LHCN-M2 (cell line): ENCODE data around the gene CREG2. TPM values are rescaled to one million over a fixed set of nuclear protein-coding genes. Genes with fewer than 3 reads are reported as not detected.
A peak's percentile ranks its signal among the peaks of the same experiment; 100 is the strongest.

Experiments used
- DNase-seq: peaks from one replicate; pipeline ENCODE4 v3.0.0-alpha.2; 2012; ENCODE audit warnings: low read depth
- total RNA-seq: library from RNA; depleted of rRNA; stranded (reverse); fragments of >200 nt; gene quantifications from 2 replicates; pipeline ENCODE4 v1.2.3, GENCODE V29; 2014; rRNA removed

The CREG2 gene
- total RNA-seq, 1 experiment from 2014 or later = 2.4 TPM

GRCh38 chr2:101308432-101309210 lies 78.7 kb downstream of the CREG2 start, which contains the start of gene RNF149:
Gene RNF149 (minus strand): TSS chr2:101308701. CDS start chr2:101308588, 113 bp downstream.
- peak; percentile 87 for DNase-seq

GRCh38 chr2:101307950-101308431 lies 79.3 kb downstream of the CREG2 start:
- no peak for DNase-seq

GRCh38 chr2:101307503-101307902 lies 79.8 kb downstream of the CREG2 start:
- DNase-seq = no peak

GRCh38 chr2:101306410-101306809 lies 80.9 kb downstream of the CREG2 start:
- DNase-seq = no peak

- peak; percentile 48 for DNase-seq
Measured at GRCh38 chr2:101305492-101306078, 81.7 kb downstream of the CREG2 start.

GRCh38 chr2:101305035-101305434 lies 82.3 kb downstream of the CREG2 start:
- no peak for DNase-seq

- DNase-seq = no peak
Measured at GRCh38 chr2:101303688-101304087, 83.6 kb downstream of the CREG2 start.

- no peak for DNase-seq
Measured at GRCh38 chr2:101302016-101302415, 85.3 kb downstream of the CREG2 start.

GRCh38 chr2:101300836-101301235 lies 86.5 kb downstream of the CREG2 start:
- no peak for DNase-seq

GRCh38 chr2:101300164-101300563 lies 87.1 kb downstream of the CREG2 start:
- no peak for DNase-seq

GRCh38 chr2:101299604-101300003 lies 87.7 kb downstream of the CREG2 start:
- DNase-seq = no peak

- DNase-seq = no peak
Measured at GRCh38 chr2:101297383-101297782, 89.9 kb downstream of the CREG2 start.

- DNase-seq = no peak
Measured at GRCh38 chr2:101296371-101296770, 90.9 kb downstream of the CREG2 start.

- peak; percentile 38 for DNase-seq
Measured at GRCh38 chr2:101295895-101296294, 91.4 kb downstream of the CREG2 start.

Other genes starting within 250 kb of the CREG2 start
- gene TBC1D8, start 236.1 kb downstream of the CREG2 start, total RNA-seq = 7.1 and 11.5 TPM in 2 replicates
- 46.9 and 53.1 TPM in 2 replicates for gene CNOT11, start 134.6 kb downstream of the CREG2 start, total RNA-seq
- gene RNF149, start 78.8 kb downstream of the CREG2 start, total RNA-seq = 75.9 and 97.7 TPM in 2 replicates
- gene RFX8, start 87.6 kb upstream of the CREG2 start, total RNA-seq = 27.8 and 33.4 TPM in 2 replicates